Measurements from ENCODE around the gene MTFR1L. TPM values are rescaled to one million over a fixed set of nuclear protein-coding genes. Genes with fewer than 3 reads are reported as not detected.

The MTFR1L gene
- total RNA-seq, 1 donor from 2014 or later, result 55.0 TPM

- TF ChIP-seq CTCF (IDR thresholded peaks at IDR 0.05; ENCODE audit: unreplicated experiment), result no peak
- peaks cover 20% of the 10 kb centered on the region for H3K4me1 Mint-ChIP-seq (ENCODE audit: low read depth)
- H3K4me3 Mint-ChIP-seq (ENCODE audit: low read depth), result no peak overlapping the region
- no peaks in the 10 kb centered on the region for H3K36me3 Mint-ChIP-seq (ENCODE audit: insufficient read depth)
- no peak for DNase-seq (ENCODE audit: low spot score, unreplicated experiment)
- no peak overlapping the region for H3K27ac Mint-ChIP-seq
- no peaks in the 10 kb centered on the region for H3K9me3 Mint-ChIP-seq (ENCODE audit: low read depth)
- H3K27me3 Mint-ChIP-seq, result peaks cover 26% of the 10 kb centered on the region
These were observed 26.1 kb upstream of the MTFR1L start for GRCh38 chr1:25793585-25794170.

- no peak for DNase-seq (ENCODE audit: low spot score, unreplicated experiment)
- Mint-ChIP-seq H3K36me3 (ENCODE audit: insufficient read depth) (no peaks in the 10 kb centered on the region), H3K27me3 (peaks cover 26% of the 10 kb centered on the region), H3K9me3 (ENCODE audit: low read depth) (no peaks in the 10 kb centered on the region), H3K4me1 (ENCODE audit: low read depth) (peaks cover 21% of the 10 kb centered on the region), H3K27ac (no peak overlapping the region), H3K4me3 (ENCODE audit: low read depth) (no peak overlapping the region)
- no peak for TF ChIP-seq CTCF (IDR thresholded peaks at IDR 0.05; ENCODE audit: unreplicated experiment)
These were observed 25.4 kb upstream of the MTFR1L start for GRCh38 chr1:25794325-25794724.

- no peak overlapping the region for H3K4me3 Mint-ChIP-seq (ENCODE audit: low read depth)
These were observed 24.5 kb upstream of the MTFR1L start for GRCh38 chr1:25795211-25795610.

GRCh38 chr1:25795946-25796810 is 23.6 kb upstream of the MTFR1L start:
- Mint-ChIP-seq H3K4me3 (ENCODE audit: low read depth) (no peak overlapping the region), H3K27ac (peak overlapping the region; percentile 19), H3K9me3 (ENCODE audit: low read depth) (no peaks in the 10 kb centered on the region), H3K4me1 (ENCODE audit: low read depth) (peaks cover 26% of the 10 kb centered on the region), H3K27me3 (peaks cover 20% of the 10 kb centered on the region), H3K36me3 (ENCODE audit: insufficient read depth) (no peaks in the 10 kb centered on the region)
- TF ChIP-seq CTCF (IDR thresholded peaks at IDR 0.05; ENCODE audit: unreplicated experiment), result no peak
- DNase-seq (ENCODE audit: low spot score, unreplicated experiment), result no peak

More at GRCh38 chr1:25795211-25795610, 24.5 kb upstream of the MTFR1L start:
- Mint-ChIP-seq H3K27me3 (peaks cover 23% of the 10 kb centered on the region), H3K27ac (no peak overlapping the region), H3K9me3 (ENCODE audit: low read depth) (no peaks in the 10 kb centered on the region), H3K4me1 (ENCODE audit: low read depth) (peaks cover 23% of the 10 kb centered on the region), H3K36me3 (ENCODE audit: insufficient read depth) (no peaks in the 10 kb centered on the region)
- TF ChIP-seq CTCF (IDR thresholded peaks at IDR 0.05; ENCODE audit: unreplicated experiment), result no peak
- no peak for DNase-seq (ENCODE audit: low spot score, unreplicated experiment)

- Mint-ChIP-seq H3K27me3 (peaks cover 19% of the 10 kb centered on the region), H3K4me1 (ENCODE audit: low read depth) (peaks cover 26% of the 10 kb centered on the region), H3K4me3 (ENCODE audit: low read depth) (peak overlapping the region; percentile 43)
These were observed 22.8 kb upstream of the MTFR1L start for GRCh38 chr1:25796811-25797458.

More at GRCh38 chr1:25796811-25797458, 22.8 kb upstream of the MTFR1L start:
- peak; percentile 80 for TF ChIP-seq CTCF (IDR thresholded peaks at IDR 0.05; ENCODE audit: unreplicated experiment)
- Mint-ChIP-seq H3K27ac (no peak overlapping the region), H3K36me3 (ENCODE audit: insufficient read depth) (no peaks in the 10 kb centered on the region), H3K9me3 (ENCODE audit: low read depth) (no peaks in the 10 kb centered on the region)
- peak; percentile 80 for DNase-seq (ENCODE audit: low spot score, unreplicated experiment)

All from progenitor cell of endocrine pancreas (in vitro differentiated cells).